Stomach (tissue), 9 donors: ENCODE measurements around the gene LONP2. TPM values are rescaled to one million over a fixed set of nuclear protein-coding genes. Genes with fewer than 3 reads are reported as not detected.

ENCODE experiments used
- DNase-seq, 2 donors: peaks; one replicate each; pipeline versions ENCODE4 v3.0.0 to v3.0.0-alpha.2; 2013 to 2019
- H3K27ac ChIP-seq, 5 donors: fragments of 200-600 bp in 4 of 5; sonication (generic) in 4 of 5; one replicate each; pipeline ENCODE4 v1.5.1; 2013 to 2019; ENCODE audit warnings: mild to moderate bottlenecking in 1 of 5, moderate library complexity in 1 of 5
- H3K27me3 ChIP-seq, 3 donors: fragments of 200-600 bp; sonication (generic); one replicate each; pipeline ENCODE4 v1.5.1; 2017 to 2019; ENCODE audit warnings: mixed run types in 1 of 3
- H3K36me3 ChIP-seq, 4 donors: fragments of 200-600 bp; sonication (generic); 1 replicate in 3 of 4; 2 replicates in 1 of 4; pipeline ENCODE4 v1.5.1; 2016 to 2019
- H3K4me1 ChIP-seq, 4 donors: fragments of 200-600 bp; sonication (generic); one replicate each; pipeline ENCODE4 v1.5.1; 2016 to 2019
- H3K4me3 ChIP-seq, 4 donors: fragments of 200-600 bp; sonication (generic) in 3 of 4; one replicate each; pipeline ENCODE4 v1.5.1; 2016 to 2019; ENCODE audit warnings: mild to moderate bottlenecking in 1 of 4
- H3K9me3 ChIP-seq, 4 donors: fragments of 200-600 bp; sonication (generic); one replicate each; pipeline ENCODE4 v1.5.1; 2016 to 2019
- CTCF ChIP-seq, 7 experiments: fragments of 450-650 bp in 4 of 7; fragments of 200-600 bp in 3 of 7; sonication (generic) in 3 of 7; IDR thresholded peaks; one replicate each; pipeline ENCODE4 v1.5.1; 2016 to 2019; ENCODE audit warnings: antibody characterized with exemption in 7 of 7, control low read depth in 2 of 7, mild to moderate bottlenecking in 1 of 7
- EP300 ChIP-seq: sonication (generic); formaldehyde crosslinking; IDR thresholded peaks from one replicate; pipeline ENCODE4 v1.6.1; 2017; ENCODE audit warnings: antibody characterized with exemption
- POLR2A ChIP-seq, 4 donors: fragments of 450-650 bp; IDR thresholded peaks; one replicate each; pipeline ENCODE4 v1.6.1; 2016; ENCODE audit warnings: antibody characterized with exemption in 4 of 4, control low read depth in 2 of 4, mild to moderate bottlenecking in 1 of 4, moderate library complexity in 1 of 4
- POLR2AphosphoS5 ChIP-seq, 3 donors: sonication (generic); formaldehyde crosslinking; IDR thresholded peaks; one replicate each; pipeline ENCODE4 v1.6.1; 2016; ENCODE audit warnings: antibody characterized with exemption in 3 of 3
- WGBS, 5 donors: extraction: QIAGEN DNeasy Blood & Tissue Kit in 3 of 5; methylation state at CpG; one replicate each; pipeline versions ENCODE4 v1.1.5 to v1.1.7; 2013 to 2018; 5-methylcytosine and 5-hydroxymethylcytosine counted together
- intact Hi-C: fragments of 100-400 bp; cut with DNase I; formaldehyde crosslinking; loops from one replicate; pipeline ENCODE4 v1.15.1; 2023; ENCODE audit warnings: low total_unique reads
- polyA plus RNA-seq, 3 donors: library from polyadenylated mRNA; stranded (reverse); fragments of 200-250 nt; gene quantifications; one replicate each; pipeline ENCODE4 v1.2.3, GENCODE V29; 2013
- total RNA-seq, 5 donors: library from RNA; depleted of rRNA; stranded (reverse); fragments of >200 nt; gene quantifications; one replicate each; pipeline versions ENCODE4 v1.1.0 to v1.2.3, GENCODE V29; 2014 to 2016
- donor health status: healthy with polysubstance abuse.
- donor health status: Bipolar disorder and iron deficiency.
- donor health status: healthy.

Gene LONP2
- total and polyA plus RNA-seq, 8 donors, result 13.0 to 140 (median 26.7) TPM

- H3K36me3 ChIP-seq, result peaks cover 0 to 20% (median 17%) of the 10 kb centered on the region in 4 donors
- intact Hi-C loops, result no loop called here
- no peak overlapping the region for H3K4me3 ChIP-seq
- H3K27ac ChIP-seq, result no peak overlapping the region
- no peaks in the 10 kb centered on the region for H3K9me3 ChIP-seq
- WGBS, 5 donors, result 75 to 81% (median 78%) methylated on average over 7 of the region's 7 CpGs
- TF ChIP-seq POLR2AphosphoS5 (IDR thresholded peaks at IDR 0.05), result no peak
- no peak for TF ChIP-seq EP300
- no peak for TF ChIP-seq CTCF (IDR thresholded peaks at IDR 0.05)
- TF ChIP-seq POLR2A (IDR thresholded peaks at IDR 0.05), result no peak
- DNase-seq, result peak in 1 of 2 donors; percentile 25
- no peaks in the 10 kb centered on the region for H3K27me3 ChIP-seq
- peaks cover 2 to 25% (median 12%) of the 10 kb centered on the region in 4 donors for H3K4me1 ChIP-seq
These were observed 80.0 kb downstream of the LONP2 start for GRCh38 chr16:48323783-48324775.

- intact Hi-C loops, result no loop called here
- 76 to 91% (median 86%) methylated on average over 4 of the region's 4 CpGs for WGBS, 5 donors
- TF ChIP-seq CTCF (IDR thresholded peaks at IDR 0.05) (no peak), POLR2AphosphoS5 (IDR thresholded peaks at IDR 0.05) (no peak), EP300 (no peak), POLR2A (IDR thresholded peaks at IDR 0.05) (no peak)
- H3K27me3 ChIP-seq, result no peaks in the 10 kb centered on the region
- no peak overlapping the region for H3K4me3 ChIP-seq
- no peak overlapping the region for H3K27ac ChIP-seq
- peaks cover 0 to 21% (median 10%) of the 10 kb centered on the region in 4 donors for H3K4me1 ChIP-seq
- peaks cover 0 to 20% (median 14%) of the 10 kb centered on the region in 4 donors for H3K36me3 ChIP-seq
- no peak for DNase-seq
- H3K9me3 ChIP-seq, result no peaks in the 10 kb centered on the region
These were observed 82.8 kb downstream of the LONP2 start for GRCh38 chr16:48326915-48327314.

- no peaks in the 10 kb centered on the region for H3K9me3 ChIP-seq
- H3K4me1 ChIP-seq, result peaks cover 0 to 20% (median 8%) of the 10 kb centered on the region in 4 donors
- H3K27me3 ChIP-seq, result no peaks in the 10 kb centered on the region
- DNase-seq, result no peak
- intact Hi-C loops, result no loop called here
- no peak overlapping the region for H3K4me3 ChIP-seq
- H3K27ac ChIP-seq, result no peak overlapping the region
- TF ChIP-seq POLR2A (IDR thresholded peaks at IDR 0.05), result no peak
- TF ChIP-seq EP300, result no peak
- TF ChIP-seq CTCF (IDR thresholded peaks at IDR 0.05), result no peak
- TF ChIP-seq POLR2AphosphoS5 (IDR thresholded peaks at IDR 0.05), result no peak
- 82 to 93% (median 90%) methylated on average over 4 of the region's 4 CpGs for WGBS, 5 donors
- H3K36me3 ChIP-seq, result peaks cover under 1 to 25% (median 11%) of the 10 kb centered on the region in 4 donors
These were observed 85.0 kb downstream of the LONP2 start for GRCh38 chr16:48329138-48329537.

GRCh38 chr16:48330189-48330840 lies 86.2 kb downstream of the LONP2 start:
- no peak for DNase-seq
- Histone ChIP-seq H3K4me3 (no peak overlapping the region), H3K36me3 (peaks cover 12 to 29% (median 19%) of the 10 kb centered on the region in 4 donors), H3K27ac (no peak overlapping the region), H3K9me3 (no peaks in the 10 kb centered on the region), H3K4me1 (peaks cover 0 to 18% (median 8%) of the 10 kb centered on the region in 4 donors), H3K27me3 (no peaks in the 10 kb centered on the region)
- intact Hi-C loops, result no loop called here
- 94 to 100% (median 97%) methylated on average over 2 of the region's 2 CpGs for WGBS, 5 donors
- TF ChIP-seq EP300 (no peak), POLR2AphosphoS5 (IDR thresholded peaks at IDR 0.05) (no peak), CTCF (IDR thresholded peaks at IDR 0.05) (no peak), POLR2A (IDR thresholded peaks at IDR 0.05) (no peak)
